Keratinocyte (primary cell): ENCODE results near the gene LPA. TPM values are rescaled to one million over a fixed set of nuclear protein-coding genes. Genes with fewer than 3 reads are reported as not detected.

Experiments
- DNase-seq: peaks from one replicate; pipeline ENCODE4 v3.0.0-alpha.2; 2011; ENCODE audit warnings: low read depth, missing footprints, low spot score
- FAIRE-seq: peaks from 2 replicates; lab custom pipeline; 2011; peaks lifted over from hg19 to GRCh38; lab: Jason Lieb, UNC
- H2AFZ ChIP-seq: 2 replicates; pipeline ENCODE4 v1.6.0; 2012; ENCODE audit warnings: low read length, control low read depth, inconsistent platforms; ENCODE audit not compliant: control insufficient read depth
- H3K27ac ChIP-seq: 2 replicates; pipeline ENCODE4 v1.5.1; 2011; ENCODE audit warnings: low read length; ENCODE audit not compliant: control insufficient read depth, insufficient read depth
- H3K27me3 ChIP-seq: 3 replicates; pipeline ENCODE4 v1.6.0; 2011; ENCODE audit warnings: low read length; ENCODE audit not compliant: control insufficient read depth, insufficient read depth; ENCODE audit errors: extremely low read depth
- H3K36me3 ChIP-seq, 2 experiments: 2 replicates in 1 of 2; 3 replicates in 1 of 2; pipeline ENCODE4 v1.5.1; 2011; ENCODE audit warnings: low read length in 2 of 2, mild to moderate bottlenecking in 1 of 2; ENCODE audit not compliant: control insufficient read depth in 2 of 2, insufficient read depth in 2 of 2; ENCODE audit errors: extremely low read depth in 1 of 2
- H3K4me1 ChIP-seq: 3 replicates; pipeline ENCODE4 v1.5.1; 2011; ENCODE audit warnings: low read length; ENCODE audit not compliant: control insufficient read depth, insufficient read depth; ENCODE audit errors: extremely low read depth
- H3K4me2 ChIP-seq: 3 replicates; pipeline ENCODE4 v1.6.0; 2011; ENCODE audit warnings: low read depth, low read length; ENCODE audit not compliant: control insufficient read depth, insufficient read depth; ENCODE audit errors: extremely low read depth
- H3K4me3 ChIP-seq, 3 experiments: fragments of 200-600 bp in 1 of 3; sonication (generic) in 1 of 3; 2 replicates in 2 of 3; 3 replicates in 1 of 3; pipeline ENCODE4 v1.5.1; 2011 to 2016; ENCODE audit warnings: low read length in 3 of 3, mild to moderate bottlenecking in 3 of 3, control low read depth in 2 of 3, inconsistent platforms in 1 of 3, low read depth in 1 of 3, mixed read lengths in 1 of 3, mixed run types in 1 of 3, moderate library complexity in 1 of 3; ENCODE audit not compliant: control insufficient read depth in 2 of 3, insufficient read depth in 2 of 3; ENCODE audit errors: extremely low read depth in 1 of 3
- H3K79me2 ChIP-seq: 2 replicates; pipeline ENCODE4 v1.6.0; 2012; ENCODE audit warnings: low read length; ENCODE audit not compliant: control insufficient read depth, insufficient read depth
- H3K9ac ChIP-seq: 3 replicates; pipeline ENCODE4 v1.6.0; 2011; ENCODE audit warnings: low read length; ENCODE audit not compliant: control insufficient read depth, insufficient read depth; ENCODE audit errors: extremely low read depth
- H3K9me1 ChIP-seq: 3 replicates; pipeline ENCODE4 v1.6.0; 2011; ENCODE audit warnings: low read length; ENCODE audit not compliant: control insufficient read depth, insufficient read depth; ENCODE audit errors: extremely low read depth
- H3K9me3 ChIP-seq: 2 replicates; pipeline ENCODE4 v1.5.1; 2012; ENCODE audit warnings: low read depth, low read length; ENCODE audit not compliant: control insufficient read depth
- H4K20me1 ChIP-seq: 3 replicates; pipeline ENCODE4 v1.6.0; 2011; ENCODE audit warnings: low read length; ENCODE audit not compliant: control insufficient read depth, insufficient read depth; ENCODE audit errors: extremely low read depth
- EZH2 ChIP-seq: IDR thresholded peaks from one replicate; pipeline ENCODE4 v1.6.1; 2012; ENCODE audit warnings: inconsistent platforms, mild to moderate bottlenecking, low read length, moderate library complexity
- dilution Hi-C: fragments of 300-500 bp; cut with MboI; formaldehyde crosslinking; loops from one replicate; pipeline ENCODE4 v1.7.0; 2020; ENCODE audit warnings: low sequenced_read_pairs; ENCODE audit not compliant: extremely low pct_ligation_motif_present
- polyA plus RNA-seq, 5 experiments: library from polyadenylated mRNA; depleted of rRNA in 3 of 5; stranded (reverse) in 3 of 5; stranded (forward) in 1 of 5; unstranded in 1 of 5; fragments of >200 nt; gene quantifications; 1 replicate in 1 of 5; 2 replicates in 3 of 5; 3 replicates in 1 of 5; pipeline versions ENCODE4 v1.2.1 to v1.2.3, GENCODE V29; 2011 to 2012; ENCODE audit warnings: missing spikeins in 2 of 5, low read depth in 1 of 5, low replicate concordance in 1 of 5
- TF ChIP-seq, protein P1 (sequence below), 3 experiments: IDR thresholded peaks in 1 of 3; conservative IDR thresholded peaks in 1 of 3; optimal IDR thresholded peaks in 1 of 3; 2 replicates in 2 of 3; 3 replicates in 1 of 3; pipeline versions ENCODE3 to v1.5.1; 2011; ENCODE audit warnings: low read length in 3 of 3, mild to moderate bottlenecking in 3 of 3, moderate library complexity in 2 of 3, control low read depth in 1 of 3, inconsistent platforms in 1 of 3; ENCODE audit not compliant: insufficient read depth in 2 of 3; ENCODE audit errors: extremely low read depth in 1 of 3

The LPA gene
- polyA plus RNA-seq, 1 donor (not counting 4 experiments of a cell fraction or from before 2014, with no cell fraction given): not detected

DNA sequence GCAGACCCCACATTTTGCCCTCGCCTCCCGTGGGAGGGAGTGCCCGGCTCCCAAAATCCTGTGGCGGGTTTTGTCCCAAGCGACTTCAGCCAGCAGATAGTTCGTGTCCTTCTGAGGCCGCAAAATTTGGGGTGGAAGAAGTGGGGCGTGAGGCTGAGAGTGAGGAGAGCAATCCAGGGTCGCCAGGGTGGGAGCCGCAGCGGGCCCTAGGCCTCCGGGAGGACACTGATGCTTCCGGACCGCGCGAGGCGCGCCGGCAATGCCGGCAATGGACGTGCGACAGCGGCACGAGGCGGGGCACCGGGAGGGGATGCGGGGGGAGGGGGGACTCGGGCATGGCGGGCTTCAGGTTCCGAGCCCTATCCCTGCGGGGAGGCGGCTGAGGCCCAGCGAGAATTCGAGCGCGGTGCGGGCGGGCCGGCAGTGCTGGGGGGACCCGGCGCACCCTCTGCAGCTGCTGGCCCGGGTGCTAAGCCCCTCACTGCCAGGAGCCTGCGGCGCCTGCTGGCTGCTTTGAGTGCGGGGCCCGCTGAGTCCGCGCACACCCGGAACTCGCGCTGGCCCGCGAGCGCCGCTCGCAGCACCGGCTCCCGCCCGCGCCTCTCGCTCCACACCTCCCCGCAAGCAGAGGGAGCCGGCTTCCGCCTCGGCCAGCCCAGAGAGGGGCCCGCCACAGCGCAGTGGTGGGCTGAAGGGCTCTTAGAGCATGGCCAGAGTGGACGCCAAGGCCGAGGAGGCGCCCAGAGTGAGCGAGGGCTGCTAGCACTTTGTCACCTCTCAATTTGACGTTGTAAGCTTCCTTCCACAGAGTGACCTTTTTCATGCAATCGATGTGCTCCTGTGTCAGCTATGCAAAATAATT lies 143.8 kb downstream of the LPA start:
- peak overlapping the region; percentile 52 to 83 (median 65) for H3K4me3 ChIP-seq
- TF ChIP-seq EZH2: no peak
- TF ChIP-seq, protein P1, sequence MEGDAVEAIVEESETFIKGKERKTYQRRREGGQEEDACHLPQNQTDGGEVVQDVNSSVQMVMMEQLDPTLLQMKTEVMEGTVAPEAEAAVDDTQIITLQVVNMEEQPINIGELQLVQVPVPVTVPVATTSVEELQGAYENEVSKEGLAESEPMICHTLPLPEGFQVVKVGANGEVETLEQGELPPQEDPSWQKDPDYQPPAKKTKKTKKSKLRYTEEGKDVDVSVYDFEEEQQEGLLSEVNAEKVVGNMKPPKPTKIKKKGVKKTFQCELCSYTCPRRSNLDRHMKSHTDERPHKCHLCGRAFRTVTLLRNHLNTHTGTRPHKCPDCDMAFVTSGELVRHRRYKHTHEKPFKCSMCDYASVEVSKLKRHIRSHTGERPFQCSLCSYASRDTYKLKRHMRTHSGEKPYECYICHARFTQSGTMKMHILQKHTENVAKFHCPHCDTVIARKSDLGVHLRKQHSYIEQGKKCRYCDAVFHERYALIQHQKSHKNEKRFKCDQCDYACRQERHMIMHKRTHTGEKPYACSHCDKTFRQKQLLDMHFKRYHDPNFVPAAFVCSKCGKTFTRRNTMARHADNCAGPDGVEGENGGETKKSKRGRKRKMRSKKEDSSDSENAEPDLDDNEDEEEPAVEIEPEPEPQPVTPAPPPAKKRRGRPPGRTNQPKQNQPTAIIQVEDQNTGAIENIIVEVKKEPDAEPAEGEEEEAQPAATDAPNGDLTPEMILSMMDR (optimal IDR thresholded peaks at IDR 0.05 in 1 of 3, IDR thresholded peaks at IDR 0.05 in 1 of 3, conservative IDR thresholded peaks at IDR 0.05 in 1 of 3; ENCODE audit: extremely low read depth in 1 of 3, insufficient read depth in 2 of 3, low read length in 3 of 3): no peak
- H3K9me1 ChIP-seq: no peaks in the 10 kb centered on the region
- dilution Hi-C loops: no loop called here
- H3K9ac ChIP-seq: peak overlapping the region; percentile 75
- H2AFZ ChIP-seq: peak overlapping the region; percentile 97
- no peaks in the 10 kb centered on the region for H3K4me1 ChIP-seq
- peak overlapping the region; percentile 78 for H3K4me2 ChIP-seq
- no peaks in the 10 kb centered on the region for H3K9me3 ChIP-seq
- no peaks in the 10 kb centered on the region for H4K20me1 ChIP-seq
- peak overlapping the region; percentile 31 for H3K27ac ChIP-seq
- H3K36me3 ChIP-seq: no peaks in the 10 kb centered on the region
- no peaks in the 10 kb centered on the region for H3K27me3 ChIP-seq
- DNase-seq (no peak), FAIRE-seq (no peak)
- no peaks in the 10 kb centered on the region for H3K79me2 ChIP-seq

DNA sequence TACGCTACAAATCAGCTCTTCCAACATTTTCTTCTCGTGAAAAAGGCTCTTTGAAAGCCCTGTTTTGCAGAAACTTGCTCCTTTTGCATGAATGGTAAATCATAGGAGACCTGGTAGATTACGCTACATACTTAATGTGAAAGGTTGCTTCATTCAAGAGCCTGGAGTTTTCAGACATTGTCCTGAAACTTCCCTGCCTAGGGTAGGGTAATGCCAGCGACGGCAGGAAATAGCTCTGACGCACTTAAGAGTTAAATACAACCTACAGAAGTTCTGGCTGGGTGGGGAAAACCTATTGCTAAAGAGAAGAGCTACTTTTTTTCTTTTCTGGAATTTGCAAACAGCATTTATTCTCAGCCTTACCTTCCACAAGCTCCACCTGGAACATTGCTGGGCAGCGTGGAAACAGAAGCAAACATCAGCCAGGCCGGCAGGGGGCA lies 144.5 kb downstream of the LPA start:
- FAIRE-seq: no peak
- Histone ChIP-seq H3K27ac (no peak overlapping the region), H3K9me3 (no peaks in the 10 kb centered on the region), H3K27me3 (no peaks in the 10 kb centered on the region), H4K20me1 (no peaks in the 10 kb centered on the region), H3K4me1 (no peaks in the 10 kb centered on the region), H3K36me3 (no peaks in the 10 kb centered on the region), H3K4me3 (peak overlapping the region; percentile 52 to 83 (median 65)), H2AFZ (peak overlapping the region; percentile 97), H3K9ac (peak overlapping the region; percentile 75), H3K9me1 (no peaks in the 10 kb centered on the region), H3K4me2 (peak overlapping the region; percentile 78), H3K79me2 (no peaks in the 10 kb centered on the region)
- TF ChIP-seq, protein P1 (optimal IDR thresholded peaks at IDR 0.05 in 1 of 3, IDR thresholded peaks at IDR 0.05 in 1 of 3, conservative IDR thresholded peaks at IDR 0.05 in 1 of 3; ENCODE audit: extremely low read depth in 1 of 3, insufficient read depth in 2 of 3, low read length in 3 of 3): peak; percentile 91 to 96 (median 93)
- TF ChIP-seq EZH2: no peak
- no peak for DNase-seq
- dilution Hi-C loops: no loop called here
